Natural killer cell (primary cell): ENCODE measurements around the gene MCRIP2. TPM values are rescaled to one million over a fixed set of nuclear protein-coding genes. Genes with fewer than 3 reads are reported as not detected.

ENCODE experiments used
- ATAC-seq, 3 donors: fragments of 150-1000 bp in 2 of 3; fragments of 200-7000 bp in 1 of 3; cut with Tn5 transposase; 1 replicate in 1 of 3; 2 replicates in 2 of 3; pipeline ENCODE4 v1.10.0; 2021; ENCODE audit warnings: mild to moderate bottlenecking in 2 of 3, moderate library complexity in 2 of 3
- DNase-seq, 2 donors: peaks; one replicate each; pipeline versions ENCODE4 v3.0.0 to v3.0.0-alpha.2; 2013 to 2021; ENCODE audit warnings: mixed read lengths in 1 of 2
- H3K27ac ChIP-seq: one replicate; pipeline ENCODE4 v1.5.1; 2013; ENCODE audit warnings: mild to moderate bottlenecking, low read length
- H3K27me3 ChIP-seq: one replicate; pipeline ENCODE4 v1.6.1; 2013; ENCODE audit warnings: low read length; ENCODE audit not compliant: control insufficient read depth, insufficient read depth
- H3K36me3 ChIP-seq: one replicate; pipeline ENCODE4 v1.6.1; 2013; ENCODE audit warnings: low read length; ENCODE audit not compliant: control insufficient read depth, insufficient read depth
- H3K4me1 ChIP-seq: one replicate; pipeline ENCODE4 v1.6.1; 2013; ENCODE audit warnings: low read length; ENCODE audit not compliant: control insufficient read depth, insufficient read depth
- H3K4me3 ChIP-seq: one replicate; pipeline ENCODE4 v1.5.1; 2013; ENCODE audit warnings: low read length
- H3K9me3 ChIP-seq: one replicate; pipeline ENCODE4 v1.6.1; 2013; ENCODE audit warnings: low read length; ENCODE audit not compliant: control insufficient read depth, insufficient read depth
- H3K27ac Mint-ChIP-seq, 2 donors: one replicate each; pipeline ENCODE4 v1.8.0; 2022; ENCODE audit warnings: mild to moderate bottlenecking in 2 of 2, mixed read lengths in 2 of 2, moderate library complexity in 1 of 2
- H3K27me3 Mint-ChIP-seq, 2 donors: one replicate each; pipeline ENCODE4 v1.8.0; 2022; ENCODE audit warnings: low read depth in 2 of 2, mixed read lengths in 2 of 2
- H3K36me3 Mint-ChIP-seq: one replicate; pipeline ENCODE4 v1.8.0; 2022; ENCODE audit warnings: mixed read lengths
- H3K4me1 Mint-ChIP-seq, 2 donors: one replicate each; pipeline ENCODE4 v1.8.0; 2022; ENCODE audit warnings: mixed read lengths in 2 of 2
- H3K4me3 Mint-ChIP-seq: one replicate; pipeline ENCODE4 v1.8.0; 2022; ENCODE audit warnings: mild to moderate bottlenecking, moderate library complexity, mixed read lengths
- H3K9me3 Mint-ChIP-seq, 2 donors: one replicate each; pipeline ENCODE4 v1.8.0; 2022; ENCODE audit warnings: mixed read lengths in 2 of 2
- WGBS: methylation state at CpG from one replicate; pipeline ENCODE4 v1.1.7; 2013; ENCODE audit warnings: missing lambda C conversion rate; ENCODE audit not compliant: insufficient coverage; 5-methylcytosine and 5-hydroxymethylcytosine counted together
- intact Hi-C: fragments of 100-400 bp; cut with micrococcal nuclease; formaldehyde crosslinking; loops from one replicate; pipeline ENCODE4 v1.14.2; 2022
- total RNA-seq, 4 donors: library from RNA; stranded (reverse); fragments of 120-200 nt in 1 of 4; gene quantifications; one replicate each; pipeline versions ENCODE4 v1.2.3 to v1.2.4, GENCODE V29; 2013 to 2022
- TF ChIP-seq, protein P1 (sequence below): fragments of 200-600 bp; IDR thresholded peaks from one replicate; pipeline ENCODE4 v1.8.0; 2022; ENCODE audit warnings: antibody characterized with exemption

The MCRIP2 gene
- total RNA-seq, 3 donors from 2014 or later (not counting 1 experiment from before 2014, with no cell fraction given): 11.3 to 17.4 (median 15.7) TPM

DNA sequence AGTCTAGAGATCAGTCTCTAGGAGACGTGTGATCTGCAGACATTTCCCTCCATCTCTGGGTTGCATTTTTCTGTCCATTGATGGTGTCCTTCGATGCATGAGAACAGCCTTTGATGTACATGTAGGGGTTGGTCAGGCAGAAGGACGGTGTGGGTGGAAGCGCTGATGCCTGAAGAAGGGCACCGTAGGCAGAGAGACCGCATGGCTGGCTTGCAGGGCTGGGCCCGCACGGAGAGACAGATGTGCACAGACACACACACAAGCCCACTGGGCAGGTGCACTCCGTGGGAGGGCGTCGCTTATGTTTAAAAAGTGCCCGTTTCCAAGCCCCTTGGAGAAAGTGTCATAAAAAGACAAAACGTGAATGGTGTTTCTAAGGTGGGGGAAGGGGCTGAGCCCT is 26.5 kb upstream of the MCRIP2 start:
- Histone ChIP-seq H3K4me3 (no peak overlapping the region), H3K27me3 (no peaks in the 10 kb centered on the region), H3K4me1 (peaks cover 6% of the 10 kb centered on the region), H3K36me3 (no peaks in the 10 kb centered on the region), H3K27ac (no peak overlapping the region), H3K9me3 (no peaks in the 10 kb centered on the region)
- no peak overlapping the region for H3K4me3 Mint-ChIP-seq
- H3K36me3 Mint-ChIP-seq: no peaks in the 10 kb centered on the region
- WGBS: 80% methylated on average over 13 of the region's 13 CpGs
- DNase-seq (no peak), ATAC-seq (no peak)
- H3K9me3 Mint-ChIP-seq: no peaks in the 10 kb centered on the region
- TF ChIP-seq, protein P1, sequence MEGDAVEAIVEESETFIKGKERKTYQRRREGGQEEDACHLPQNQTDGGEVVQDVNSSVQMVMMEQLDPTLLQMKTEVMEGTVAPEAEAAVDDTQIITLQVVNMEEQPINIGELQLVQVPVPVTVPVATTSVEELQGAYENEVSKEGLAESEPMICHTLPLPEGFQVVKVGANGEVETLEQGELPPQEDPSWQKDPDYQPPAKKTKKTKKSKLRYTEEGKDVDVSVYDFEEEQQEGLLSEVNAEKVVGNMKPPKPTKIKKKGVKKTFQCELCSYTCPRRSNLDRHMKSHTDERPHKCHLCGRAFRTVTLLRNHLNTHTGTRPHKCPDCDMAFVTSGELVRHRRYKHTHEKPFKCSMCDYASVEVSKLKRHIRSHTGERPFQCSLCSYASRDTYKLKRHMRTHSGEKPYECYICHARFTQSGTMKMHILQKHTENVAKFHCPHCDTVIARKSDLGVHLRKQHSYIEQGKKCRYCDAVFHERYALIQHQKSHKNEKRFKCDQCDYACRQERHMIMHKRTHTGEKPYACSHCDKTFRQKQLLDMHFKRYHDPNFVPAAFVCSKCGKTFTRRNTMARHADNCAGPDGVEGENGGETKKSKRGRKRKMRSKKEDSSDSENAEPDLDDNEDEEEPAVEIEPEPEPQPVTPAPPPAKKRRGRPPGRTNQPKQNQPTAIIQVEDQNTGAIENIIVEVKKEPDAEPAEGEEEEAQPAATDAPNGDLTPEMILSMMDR: no peak
- no peak overlapping the region for H3K27ac Mint-ChIP-seq
- intact Hi-C loops: no loop called here
- H3K27me3 Mint-ChIP-seq: no peaks in the 10 kb centered on the region
- peaks cover 9% of the 10 kb centered on the region in 2 donors for H3K4me1 Mint-ChIP-seq

DNA sequence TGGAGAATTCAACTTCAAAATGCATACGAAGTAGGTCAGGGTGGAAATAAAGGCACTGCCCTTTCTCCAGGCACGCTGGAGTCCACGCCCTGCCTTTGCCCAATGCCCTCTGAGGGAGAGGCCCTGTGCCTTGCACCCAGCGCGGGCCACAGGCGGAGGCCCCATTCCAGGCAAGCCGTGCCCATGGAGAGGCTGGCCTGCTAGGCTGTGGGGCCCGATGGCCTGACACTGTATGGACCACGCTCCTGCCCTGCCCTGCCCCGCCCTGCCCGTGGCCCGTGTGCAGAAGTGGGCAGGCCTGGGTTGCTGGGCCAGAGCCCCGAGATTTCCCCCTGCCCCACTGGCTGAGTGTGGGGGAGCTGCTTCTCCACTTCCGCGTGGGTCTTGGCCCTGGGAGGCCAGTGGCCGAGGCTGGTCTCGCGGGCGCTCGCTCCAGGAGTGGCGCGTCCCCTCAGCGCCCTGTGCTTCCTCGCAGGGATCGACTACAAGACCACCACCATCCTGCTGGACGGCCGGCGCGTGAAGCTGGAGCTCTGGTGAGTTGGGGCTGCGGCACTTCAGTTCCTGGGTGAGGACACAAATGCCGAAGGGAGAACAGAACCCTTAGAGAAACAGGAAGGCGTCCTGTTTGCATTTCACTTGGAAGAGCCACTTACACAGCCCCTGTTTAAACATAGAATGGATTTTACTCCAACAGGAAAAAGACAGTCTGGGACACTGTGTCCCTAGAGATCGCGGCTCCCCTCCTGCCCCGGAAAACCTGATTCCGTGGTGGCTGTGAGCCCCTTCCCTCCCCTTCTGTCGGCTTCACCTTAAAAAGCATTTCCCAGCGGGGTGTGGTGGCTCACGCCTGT is 24.7 kb upstream of the MCRIP2 start:
- Histone ChIP-seq H3K4me3 (no peak overlapping the region), H3K4me1 (no peaks in the 10 kb centered on the region), H3K36me3 (no peaks in the 10 kb centered on the region), H3K27ac (no peak overlapping the region), H3K9me3 (no peaks in the 10 kb centered on the region), H3K27me3 (no peaks in the 10 kb centered on the region)
- H3K9me3 Mint-ChIP-seq: no peaks in the 10 kb centered on the region
- WGBS: 97% methylated on average over 39 of the region's 39 CpGs
- H3K4me1 Mint-ChIP-seq: peaks cover 0 to 5% of the 10 kb centered on the region in 2 donors
- intact Hi-C loops: no loop called here
- H3K27ac Mint-ChIP-seq: no peak overlapping the region
- no peaks in the 10 kb centered on the region for H3K36me3 Mint-ChIP-seq
- TF ChIP-seq, protein P1: no peak
- no peaks in the 10 kb centered on the region for H3K27me3 Mint-ChIP-seq
- ATAC-seq (no peak), DNase-seq (no peak)
- H3K4me3 Mint-ChIP-seq: no peak overlapping the region

DNA sequence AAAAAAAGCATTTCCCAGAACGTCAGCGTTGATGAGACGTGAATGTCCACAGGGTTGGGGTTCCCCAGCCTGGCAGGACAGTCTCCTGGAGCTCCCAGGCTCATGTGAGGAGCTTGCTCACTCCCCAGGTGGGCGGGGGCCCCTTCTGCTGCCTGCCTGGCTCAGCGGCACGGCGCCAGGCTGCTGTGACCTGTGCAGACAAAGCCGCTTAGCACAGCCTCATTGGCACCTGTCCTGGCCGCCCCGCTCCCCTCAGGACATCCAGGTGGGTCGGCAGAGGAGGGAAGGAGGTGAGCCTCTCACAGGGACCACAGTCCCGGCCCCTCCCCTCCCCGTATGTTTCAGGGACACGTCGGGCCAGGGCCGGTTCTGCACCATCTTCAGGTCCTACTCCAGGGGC is 23.8 kb upstream of the MCRIP2 start:
- Mint-ChIP-seq H3K4me3 (no peak overlapping the region), H3K27me3 (no peaks in the 10 kb centered on the region), H3K27ac (no peak overlapping the region), H3K9me3 (no peaks in the 10 kb centered on the region), H3K36me3 (no peaks in the 10 kb centered on the region), H3K4me1 (peaks cover 0 to 5% of the 10 kb centered on the region in 2 donors)
- no peaks in the 10 kb centered on the region for H3K27me3 ChIP-seq
- WGBS: 94% methylated on average over 16 of the region's 16 CpGs
- H3K4me3 ChIP-seq: no peak overlapping the region
- no peak for ATAC-seq
- no peaks in the 10 kb centered on the region for H3K9me3 ChIP-seq
- no peaks in the 10 kb centered on the region for H3K36me3 ChIP-seq
- DNase-seq: no peak
- TF ChIP-seq, protein P1: no peak
- intact Hi-C loops: no loop called here
- H3K4me1 ChIP-seq: no peaks in the 10 kb centered on the region
- H3K27ac ChIP-seq: no peak overlapping the region
